GM20431 (cell line): ENCODE data around the gene PRELID3B.

ENCODE experiments used
- in situ Hi-C: fragments of 300-500 bp; cut with MseI, MboI; formaldehyde crosslinking; loops from one replicate; pipeline ENCODE4 v1.15.0; 2020; ENCODE audit warnings: low sequenced_read_pairs; ENCODE audit not compliant: unreplicated experiment

The PRELID3B gene

GRCh38 chr20:59042151-59042795 lies at the start of gene PRELID3B:
PRELID3B (minus strand) TSS chr20:59042786; CDS start chr20:59042730, 56 bp downstream.
- in situ Hi-C loops: no loop called here

GRCh38 chr20:59087829-59088433 lies 45.3 kb upstream of the PRELID3B start:
- in situ Hi-C loops: loop anchor here (10.0 to 25.0 kb wide), 2 partner anchors 127 to 226 kb away; partner anchors contain the start of genes GNAS and GNAS-AS1

GRCh38 chr20:59086923-59087322 lies 44.3 kb upstream of the PRELID3B start:
- in situ Hi-C loops: loop anchor here (10.0 to 25.0 kb wide), 2 partner anchors 128 to 225 kb away; partner anchors contain the start of genes GNAS and GNAS-AS1

GRCh38 chr20:59084041-59084850 lies 41.7 kb upstream of the PRELID3B start:
- in situ Hi-C loops: loop anchor here (10.0 to 25.0 kb wide), 2 partner anchors 131 to 222 kb away; partner anchors contain the start of genes GNAS and GNAS-AS1

- in situ Hi-C loops: loop anchor here (10.0 to 25.0 kb wide), 2 partner anchors 132 to 221 kb away; partner anchors contain the start of genes GNAS and GNAS-AS1
Measured at GRCh38 chr20:59082981-59083380, 40.4 kb upstream of the PRELID3B start.

GRCh38 chr20:59082077-59082740 lies 39.6 kb upstream of the PRELID3B start:
- in situ Hi-C loops: loop anchor here (10.0 to 25.0 kb wide), 2 partner anchors 133 to 220 kb away; partner anchors contain the start of genes GNAS and GNAS-AS1

GRCh38 chr20:59081036-59081435 lies 38.5 kb upstream of the PRELID3B start:
- in situ Hi-C loops: loop anchor here (10.0 to 25.0 kb wide), 2 partner anchors 134 to 219 kb away; partner anchors contain the start of genes GNAS and GNAS-AS1

- in situ Hi-C loops: loop anchor here (25.0 kb wide), 1 partner anchor 216 kb away; the partner anchor contains the start of genes GNAS and GNAS-AS1
Measured at GRCh38 chr20:59078231-59078630, 35.6 kb upstream of the PRELID3B start.

- in situ Hi-C loops: loop anchor here (25.0 kb wide), 1 partner anchor 215 kb away; the partner anchor contains the start of genes GNAS and GNAS-AS1
Measured at GRCh38 chr20:59077705-59078104, 35.1 kb upstream of the PRELID3B start.

GRCh38 chr20:59075934-59076508 lies 33.4 kb upstream of the PRELID3B start:
- in situ Hi-C loops: loop anchor here (25.0 kb wide), 1 partner anchor 214 kb away; the partner anchor contains the start of genes GNAS and GNAS-AS1

- in situ Hi-C loops: no loop called here
Measured at GRCh38 chr20:59074456-59074855, 31.9 kb upstream of the PRELID3B start.

- in situ Hi-C loops: no loop called here
Measured at GRCh38 chr20:59073582-59073981, 31.0 kb upstream of the PRELID3B start.

GRCh38 chr20:59071216-59071615 lies 28.6 kb upstream of the PRELID3B start:
- in situ Hi-C loops: no loop called here

GRCh38 chr20:59069026-59069425 lies 26.4 kb upstream of the PRELID3B start:
- in situ Hi-C loops: no loop called here

- in situ Hi-C loops: no loop called here
Measured at GRCh38 chr20:59068534-59068933, 25.9 kb upstream of the PRELID3B start.

GRCh38 chr20:59064214-59064722 lies 21.7 kb upstream of the PRELID3B start:
- in situ Hi-C loops: no loop called here

GRCh38 chr20:59063358-59064213 lies 21.0 kb upstream of the PRELID3B start:
- in situ Hi-C loops: no loop called here

- in situ Hi-C loops: no loop called here
Measured at GRCh38 chr20:59062081-59062480, 19.5 kb upstream of the PRELID3B start.
